ENCODE measurements around the gene DCTN4. TPM values are rescaled to one million over a fixed set of nuclear protein-coding genes. Genes with fewer than 3 reads are reported as not detected.

Gene DCTN4
- total RNA-seq, 1 experiment from 2014 or later = 43.9 TPM

DNA sequence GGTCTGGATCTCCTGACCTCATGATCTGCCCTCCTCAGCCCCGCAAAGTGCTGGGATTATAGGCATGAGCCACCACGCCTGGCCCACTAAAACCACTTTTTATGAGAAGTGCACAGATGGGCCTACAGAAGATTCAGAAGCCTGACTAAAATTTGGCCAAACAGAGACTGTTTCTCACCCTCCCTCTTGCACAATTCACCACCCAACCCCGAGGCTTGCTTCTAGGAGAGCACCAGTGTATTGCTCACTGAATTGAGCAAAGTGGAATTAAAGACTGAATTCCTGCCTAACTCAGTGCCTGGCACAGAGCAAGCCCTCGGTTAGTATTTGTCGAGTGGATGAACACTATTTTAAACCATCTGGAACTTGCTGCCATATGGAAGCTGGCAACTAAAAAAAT is 3.4 kb upstream of the DCTN4 start (continued):
- TF ChIP-seq, protein P1, sequence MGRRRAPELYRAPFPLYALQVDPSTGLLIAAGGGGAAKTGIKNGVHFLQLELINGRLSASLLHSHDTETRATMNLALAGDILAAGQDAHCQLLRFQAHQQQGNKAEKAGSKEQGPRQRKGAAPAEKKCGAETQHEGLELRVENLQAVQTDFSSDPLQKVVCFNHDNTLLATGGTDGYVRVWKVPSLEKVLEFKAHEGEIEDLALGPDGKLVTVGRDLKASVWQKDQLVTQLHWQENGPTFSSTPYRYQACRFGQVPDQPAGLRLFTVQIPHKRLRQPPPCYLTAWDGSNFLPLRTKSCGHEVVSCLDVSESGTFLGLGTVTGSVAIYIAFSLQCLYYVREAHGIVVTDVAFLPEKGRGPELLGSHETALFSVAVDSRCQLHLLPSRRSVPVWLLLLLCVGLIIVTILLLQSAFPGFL (CRISPR knock-in tag; IDR thresholded peaks at IDR 0.05; ENCODE audit: borderline replicate concordance) = no peak
- no peak for TF ChIP-seq ZNF263 (CRISPR knock-in tag; IDR thresholded peaks at IDR 0.05; ENCODE audit: low read depth)

DNA sequence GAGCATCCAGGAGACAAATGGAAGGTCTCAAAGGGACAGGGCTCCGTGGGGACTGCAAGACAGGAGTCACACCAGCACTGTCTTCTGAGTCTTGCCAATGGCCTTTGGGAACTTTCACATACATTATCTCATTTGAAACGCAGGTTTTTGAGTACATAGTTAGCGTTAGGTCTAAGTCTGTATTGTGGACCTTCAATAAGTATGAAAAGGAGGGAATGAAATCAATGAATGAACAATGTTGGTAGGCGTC is 442 bp upstream of the DCTN4 start:
- H3K27ac Mint-ChIP-seq = no peak overlapping the region
- peaks cover 9% of the 10 kb centered on the region for H3K4me1 Mint-ChIP-seq
- ChIA-PET CTCF (interaction anchor here (0.9 to 3.2 kb wide), 7 partner anchors 20 to 367 kb away, joined by 3 to 29 read pairs (median 4); partner anchors contain the start of gene SMIM3), POLR2A (interaction anchor here (1.1 to 2.8 kb wide), 3 partner anchors 19 to 198 kb away, joined by 3 to 11 read pairs (median 8); partner anchors contain the start of genes RBM22 and SMIM3)
- TF ChIP-seq, protein P2, sequence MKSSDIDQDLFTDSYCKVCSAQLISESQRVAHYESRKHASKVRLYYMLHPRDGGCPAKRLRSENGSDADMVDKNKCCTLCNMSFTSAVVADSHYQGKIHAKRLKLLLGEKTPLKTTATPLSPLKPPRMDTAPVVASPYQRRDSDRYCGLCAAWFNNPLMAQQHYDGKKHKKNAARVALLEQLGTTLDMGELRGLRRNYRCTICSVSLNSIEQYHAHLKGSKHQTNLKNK (CRISPR knock-in tag; IDR thresholded peaks at IDR 0.05) = no peak
- TF ChIP-seq, protein P3, sequence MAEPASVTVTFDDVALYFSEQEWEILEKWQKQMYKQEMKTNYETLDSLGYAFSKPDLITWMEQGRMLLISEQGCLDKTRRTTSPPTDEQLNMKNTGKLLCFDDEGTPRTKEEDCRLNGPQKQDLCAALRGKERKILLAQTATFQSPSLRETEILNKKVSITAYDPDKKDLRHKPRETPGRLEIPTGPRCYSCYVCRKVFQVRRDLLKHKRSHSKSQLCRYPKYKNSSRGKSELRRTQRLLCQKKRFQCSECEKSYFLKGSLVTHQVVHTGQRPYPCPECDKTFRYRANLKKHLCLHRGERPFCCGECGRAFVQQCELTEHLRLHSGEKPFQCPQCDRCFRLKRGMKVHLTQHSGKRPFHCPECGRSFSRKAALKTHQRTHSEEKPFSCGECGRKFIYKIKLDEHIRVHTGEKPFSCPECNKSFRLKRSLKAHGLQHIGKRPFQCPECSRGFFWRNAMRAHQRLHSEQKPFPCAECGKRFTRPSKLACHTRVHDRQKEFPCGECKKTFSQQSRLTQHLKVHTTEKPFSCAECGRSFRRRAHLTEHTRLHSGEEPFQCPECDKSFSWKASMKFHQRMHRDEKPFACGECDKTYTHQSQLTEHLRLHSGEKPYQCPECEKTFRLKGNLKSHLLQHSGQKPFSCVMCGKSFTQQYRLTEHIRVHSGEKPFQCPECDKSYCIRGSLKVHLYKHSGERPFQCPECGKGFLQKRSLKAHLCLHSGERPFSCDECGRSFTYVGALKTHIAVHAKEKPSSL (CRISPR knock-in tag; conservative IDR thresholded peaks at IDR 0.05) = no peak
- TF ChIP-seq, protein P4, sequence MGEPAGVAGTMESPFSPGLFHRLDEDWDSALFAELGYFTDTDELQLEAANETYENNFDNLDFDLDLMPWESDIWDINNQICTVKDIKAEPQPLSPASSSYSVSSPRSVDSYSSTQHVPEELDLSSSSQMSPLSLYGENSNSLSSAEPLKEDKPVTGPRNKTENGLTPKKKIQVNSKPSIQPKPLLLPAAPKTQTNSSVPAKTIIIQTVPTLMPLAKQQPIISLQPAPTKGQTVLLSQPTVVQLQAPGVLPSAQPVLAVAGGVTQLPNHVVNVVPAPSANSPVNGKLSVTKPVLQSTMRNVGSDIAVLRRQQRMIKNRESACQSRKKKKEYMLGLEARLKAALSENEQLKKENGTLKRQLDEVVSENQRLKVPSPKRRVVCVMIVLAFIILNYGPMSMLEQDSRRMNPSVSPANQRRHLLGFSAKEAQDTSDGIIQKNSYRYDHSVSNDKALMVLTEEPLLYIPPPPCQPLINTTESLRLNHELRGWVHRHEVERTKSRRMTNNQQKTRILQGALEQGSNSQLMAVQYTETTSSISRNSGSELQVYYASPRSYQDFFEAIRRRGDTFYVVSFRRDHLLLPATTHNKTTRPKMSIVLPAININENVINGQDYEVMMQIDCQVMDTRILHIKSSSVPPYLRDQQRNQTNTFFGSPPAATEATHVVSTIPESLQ (CRISPR knock-in tag; IDR thresholded peaks at IDR 0.05) = no peak
- TF ChIP-seq SMAD4 (CRISPR knock-in tag; IDR thresholded peaks at IDR 0.05) (no peak), ZNF232 (CRISPR knock-in tag; IDR thresholded peaks at IDR 0.05) (0 out of 2 replicates have a peak, but pooled peaks have one; percentile 37)
- TF ChIP-seq, protein P5, sequence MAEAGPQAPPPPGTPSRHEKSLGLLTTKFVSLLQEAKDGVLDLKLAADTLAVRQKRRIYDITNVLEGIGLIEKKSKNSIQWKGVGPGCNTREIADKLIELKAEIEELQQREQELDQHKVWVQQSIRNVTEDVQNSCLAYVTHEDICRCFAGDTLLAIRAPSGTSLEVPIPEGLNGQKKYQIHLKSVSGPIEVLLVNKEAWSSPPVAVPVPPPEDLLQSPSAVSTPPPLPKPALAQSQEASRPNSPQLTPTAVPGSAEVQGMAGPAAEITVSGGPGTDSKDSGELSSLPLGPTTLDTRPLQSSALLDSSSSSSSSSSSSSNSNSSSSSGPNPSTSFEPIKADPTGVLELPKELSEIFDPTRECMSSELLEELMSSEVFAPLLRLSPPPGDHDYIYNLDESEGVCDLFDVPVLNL (CRISPR knock-in tag; IDR thresholded peaks at IDR 0.05; ENCODE audit: borderline replicate concordance, low read depth) = no peak
- peaks cover 14% of the 10 kb centered on the region for H3K9me3 Mint-ChIP-seq
- DNase-seq (ENCODE audit: low spot score) (no peak), ATAC-seq (no peak)
- H3K36me3 Mint-ChIP-seq = peaks cover 28% of the 10 kb centered on the region
- no peak overlapping the region for H3K4me3 Mint-ChIP-seq
- peaks cover 37% of the 10 kb centered on the region for H3K27me3 Mint-ChIP-seq (ENCODE audit: low read depth)

DNA sequence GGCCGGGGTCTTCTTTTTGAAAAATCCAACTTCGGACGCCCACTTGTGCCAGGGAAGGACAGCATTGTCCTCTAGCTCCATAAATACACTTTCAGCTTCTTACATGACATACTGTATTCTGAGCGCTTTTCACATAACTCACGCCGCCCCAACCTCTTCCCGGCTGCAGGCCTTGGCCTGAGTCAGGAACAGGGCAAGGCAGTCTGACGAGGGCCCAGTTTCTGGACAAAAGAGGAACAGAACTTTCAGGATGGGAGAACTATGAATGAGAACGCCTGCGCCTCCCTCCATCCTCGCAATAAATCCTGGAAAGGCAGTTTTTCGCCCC is 650 bp downstream of the DCTN4 start:
- Mint-ChIP-seq H3K36me3 (peaks cover 39% of the 10 kb centered on the region), H3K27ac (no peak overlapping the region), H3K9me3 (peaks cover 14% of the 10 kb centered on the region), H3K4me1 (peaks cover 7% of the 10 kb centered on the region), H3K4me3 (no peak overlapping the region), H3K27me3 (ENCODE audit: low read depth) (peaks cover 34% of the 10 kb centered on the region)
- ChIA-PET POLR2A (interaction anchor here (0.6 to 2.8 kb wide), 3 partner anchors 20 to 391 kb away, joined by 8 to 11 read pairs (median 9); partner anchors contain the start of genes RBM22 and SMIM3), CTCF (interaction anchor here (0.9 to 3.2 kb wide), 12 partner anchors 21 to 368 kb away, joined by 3 to 29 read pairs (median 6); partner anchors contain the start of genes IRGM, RBM22, RPS14 and SMIM3)
- peak; percentile 2 for ATAC-seq
- DNase-seq (ENCODE audit: low spot score) = no peak
- no peak for TF ChIP-seq GRHL2 (CRISPR knock-in tag; IDR thresholded peaks at IDR 0.05; ENCODE audit: insufficient replicate concordance, severe bottlenecking)
- TF ChIP-seq SMAD4 (CRISPR knock-in tag; IDR thresholded peaks at IDR 0.05) = 0 out of 2 replicates have a peak, but pooled peaks have one; percentile 52
- no peak for TF ChIP-seq MYBL2 (CRISPR knock-in tag; IDR thresholded peaks at IDR 0.05)
- TF ChIP-seq ZNF232 (CRISPR knock-in tag; IDR thresholded peaks at IDR 0.05) = 0 out of 2 replicates have a peak, but pooled peaks have one; percentile 13
- TF ChIP-seq, protein P6, sequence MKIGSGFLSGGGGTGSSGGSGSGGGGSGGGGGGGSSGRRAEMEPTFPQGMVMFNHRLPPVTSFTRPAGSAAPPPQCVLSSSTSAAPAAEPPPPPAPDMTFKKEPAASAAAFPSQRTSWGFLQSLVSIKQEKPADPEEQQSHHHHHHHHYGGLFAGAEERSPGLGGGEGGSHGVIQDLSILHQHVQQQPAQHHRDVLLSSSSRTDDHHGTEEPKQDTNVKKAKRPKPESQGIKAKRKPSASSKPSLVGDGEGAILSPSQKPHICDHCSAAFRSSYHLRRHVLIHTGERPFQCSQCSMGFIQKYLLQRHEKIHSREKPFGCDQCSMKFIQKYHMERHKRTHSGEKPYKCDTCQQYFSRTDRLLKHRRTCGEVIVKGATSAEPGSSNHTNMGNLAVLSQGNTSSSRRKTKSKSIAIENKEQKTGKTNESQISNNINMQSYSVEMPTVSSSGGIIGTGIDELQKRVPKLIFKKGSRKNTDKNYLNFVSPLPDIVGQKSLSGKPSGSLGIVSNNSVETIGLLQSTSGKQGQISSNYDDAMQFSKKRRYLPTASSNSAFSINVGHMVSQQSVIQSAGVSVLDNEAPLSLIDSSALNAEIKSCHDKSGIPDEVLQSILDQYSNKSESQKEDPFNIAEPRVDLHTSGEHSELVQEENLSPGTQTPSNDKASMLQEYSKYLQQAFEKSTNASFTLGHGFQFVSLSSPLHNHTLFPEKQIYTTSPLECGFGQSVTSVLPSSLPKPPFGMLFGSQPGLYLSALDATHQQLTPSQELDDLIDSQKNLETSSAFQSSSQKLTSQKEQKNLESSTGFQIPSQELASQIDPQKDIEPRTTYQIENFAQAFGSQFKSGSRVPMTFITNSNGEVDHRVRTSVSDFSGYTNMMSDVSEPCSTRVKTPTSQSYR (CRISPR knock-in tag; IDR thresholded peaks at IDR 0.05) = no peak
- TF ChIP-seq IRF2 (CRISPR knock-in tag; IDR thresholded peaks at IDR 0.05; ENCODE audit: borderline replicate concordance, low read depth) = no peak
- peak; percentile 59; the same call in 1 of the 2 replicates for TF ChIP-seq ZNF121 (CRISPR knock-in tag; IDR thresholded peaks at IDR 0.05)
- no peak for TF ChIP-seq ZBTB21 (CRISPR knock-in tag; IDR thresholded peaks at IDR 0.05; ENCODE audit: borderline replicate concordance)
- TF ChIP-seq, protein P7, sequence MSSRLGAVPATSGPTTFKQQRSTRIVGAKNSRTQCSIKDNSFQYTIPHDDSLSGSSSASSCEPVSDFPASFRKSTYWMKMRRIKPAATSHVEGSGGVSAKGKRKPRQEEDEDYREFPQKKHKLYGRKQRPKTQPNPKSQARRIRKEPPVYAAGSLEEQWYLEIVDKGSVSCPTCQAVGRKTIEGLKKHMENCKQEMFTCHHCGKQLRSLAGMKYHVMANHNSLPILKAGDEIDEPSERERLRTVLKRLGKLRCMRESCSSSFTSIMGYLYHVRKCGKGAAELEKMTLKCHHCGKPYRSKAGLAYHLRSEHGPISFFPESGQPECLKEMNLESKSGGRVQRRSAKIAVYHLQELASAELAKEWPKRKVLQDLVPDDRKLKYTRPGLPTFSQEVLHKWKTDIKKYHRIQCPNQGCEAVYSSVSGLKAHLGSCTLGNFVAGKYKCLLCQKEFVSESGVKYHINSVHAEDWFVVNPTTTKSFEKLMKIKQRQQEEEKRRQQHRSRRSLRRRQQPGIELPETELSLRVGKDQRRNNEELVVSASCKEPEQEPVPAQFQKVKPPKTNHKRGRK (CRISPR knock-in tag; IDR thresholded peaks at IDR 0.05; ENCODE audit: borderline replicate concordance) = no peak
- TF ChIP-seq, protein P8, sequence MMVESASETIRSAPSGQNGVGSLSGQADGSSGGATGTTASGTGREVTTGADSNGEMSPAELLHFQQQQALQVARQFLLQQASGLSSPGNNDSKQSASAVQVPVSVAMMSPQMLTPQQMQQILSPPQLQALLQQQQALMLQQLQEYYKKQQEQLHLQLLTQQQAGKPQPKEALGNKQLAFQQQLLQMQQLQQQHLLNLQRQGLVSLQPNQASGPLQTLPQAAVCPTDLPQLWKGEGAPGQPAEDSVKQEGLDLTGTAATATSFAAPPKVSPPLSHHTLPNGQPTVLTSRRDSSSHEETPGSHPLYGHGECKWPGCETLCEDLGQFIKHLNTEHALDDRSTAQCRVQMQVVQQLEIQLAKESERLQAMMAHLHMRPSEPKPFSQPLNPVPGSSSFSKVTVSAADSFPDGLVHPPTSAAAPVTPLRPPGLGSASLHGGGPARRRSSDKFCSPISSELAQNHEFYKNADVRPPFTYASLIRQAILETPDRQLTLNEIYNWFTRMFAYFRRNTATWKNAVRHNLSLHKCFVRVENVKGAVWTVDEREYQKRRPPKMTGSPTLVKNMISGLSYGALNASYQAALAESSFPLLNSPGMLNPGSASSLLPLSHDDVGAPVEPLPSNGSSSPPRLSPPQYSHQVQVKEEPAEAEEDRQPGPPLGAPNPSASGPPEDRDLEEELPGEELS (CRISPR knock-in tag; IDR thresholded peaks at IDR 0.05) = no peak
- TF ChIP-seq, protein P9, sequence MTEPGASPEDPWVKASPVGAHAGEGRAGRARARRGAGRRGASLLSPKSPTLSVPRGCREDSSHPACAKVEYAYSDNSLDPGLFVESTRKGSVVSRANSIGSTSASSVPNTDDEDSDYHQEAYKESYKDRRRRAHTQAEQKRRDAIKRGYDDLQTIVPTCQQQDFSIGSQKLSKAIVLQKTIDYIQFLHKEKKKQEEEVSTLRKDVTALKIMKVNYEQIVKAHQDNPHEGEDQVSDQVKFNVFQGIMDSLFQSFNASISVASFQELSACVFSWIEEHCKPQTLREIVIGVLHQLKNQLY (CRISPR knock-in tag; IDR thresholded peaks at IDR 0.05) = no peak

Data from WTC11 (cell line).